ENCODE measurements around the gene MCAM. TPM values are rescaled to one million over a fixed set of nuclear protein-coding genes. Genes with fewer than 3 reads are reported as not detected.

The MCAM gene
- total RNA-seq, 1 experiment from 2014 or later, result 26.4 TPM

- TF ChIP-seq JAZF1 (CRISPR knock-in tag; IDR thresholded peaks at IDR 0.05), result no peak
- TF ChIP-seq ESRRA (CRISPR knock-in tag; IDR thresholded peaks at IDR 0.05; ENCODE audit: borderline replicate concordance), result peak; percentile 18; the same call in 1 of the 2 replicates
- ATAC-seq (no peak), DNase-seq (ENCODE audit: low spot score) (no peak)
- Mint-ChIP-seq H3K9me3 (no peaks in the 10 kb centered on the region), H3K4me3 (no peak overlapping the region), H3K4me1 (peaks cover 31% of the 10 kb centered on the region), H3K36me3 (no peaks in the 10 kb centered on the region; the same call in 1 of the 2 replicates), H3K27ac (no peak overlapping the region), H3K27me3 (ENCODE audit: low read depth) (peaks cover 74% of the 10 kb centered on the region)
- ChIA-PET CTCF (interaction anchor here (0.7 to 10.4 kb wide), 7 partner anchors 8 to 198 kb away, joined by 3 to 387 read pairs (median 88); partner anchors contain the start of genes MCAM, RNF26 and USP2), POLR2A (no interaction called here)
Measured at GRCh38 chr11:119342362-119343130, 25.6 kb upstream of the MCAM start.

- Mint-ChIP-seq H3K27ac (no peak overlapping the region), H3K27me3 (ENCODE audit: low read depth) (peaks cover 71% of the 10 kb centered on the region)
- CTCF ChIA-PET, result interaction anchor here (1.3 to 10.4 kb wide), 7 partner anchors 15 to 133 kb away, joined by 3 to 387 read pairs (median 88); partner anchors contain the start of genes MCAM, THY1 and USP2
Measured at GRCh38 chr11:119342023-119342300, 25.0 kb upstream of the MCAM start.

More at GRCh38 chr11:119342023-119342300, 25.0 kb upstream of the MCAM start:
- Mint-ChIP-seq H3K4me3 (no peak overlapping the region), H3K36me3 (no peaks in the 10 kb centered on the region; the same call in 1 of the 2 replicates), H3K9me3 (no peaks in the 10 kb centered on the region), H3K4me1 (peaks cover 37% of the 10 kb centered on the region)
- POLR2A ChIA-PET, result interaction anchor here (1.3 kb wide), 1 partner anchor 34 kb away, joined by 3 read pairs; no protein-coding TSS in a partner anchor
- no peak for TF ChIP-seq EMX1 (CRISPR knock-in tag; IDR thresholded peaks at IDR 0.05)
- no peak for TF ChIP-seq ZBTB21 (CRISPR knock-in tag; IDR thresholded peaks at IDR 0.05; ENCODE audit: borderline replicate concordance)
- TF ChIP-seq FOXK1 (CRISPR knock-in tag; IDR thresholded peaks at IDR 0.05), result no peak
- TF ChIP-seq FOXP1 (CRISPR knock-in tag; IDR thresholded peaks at IDR 0.05; ENCODE audit: borderline replicate concordance), result no peak
- no peak for TF ChIP-seq CREB1 (CRISPR knock-in tag; IDR thresholded peaks at IDR 0.05)
- TF ChIP-seq, protein P1, sequence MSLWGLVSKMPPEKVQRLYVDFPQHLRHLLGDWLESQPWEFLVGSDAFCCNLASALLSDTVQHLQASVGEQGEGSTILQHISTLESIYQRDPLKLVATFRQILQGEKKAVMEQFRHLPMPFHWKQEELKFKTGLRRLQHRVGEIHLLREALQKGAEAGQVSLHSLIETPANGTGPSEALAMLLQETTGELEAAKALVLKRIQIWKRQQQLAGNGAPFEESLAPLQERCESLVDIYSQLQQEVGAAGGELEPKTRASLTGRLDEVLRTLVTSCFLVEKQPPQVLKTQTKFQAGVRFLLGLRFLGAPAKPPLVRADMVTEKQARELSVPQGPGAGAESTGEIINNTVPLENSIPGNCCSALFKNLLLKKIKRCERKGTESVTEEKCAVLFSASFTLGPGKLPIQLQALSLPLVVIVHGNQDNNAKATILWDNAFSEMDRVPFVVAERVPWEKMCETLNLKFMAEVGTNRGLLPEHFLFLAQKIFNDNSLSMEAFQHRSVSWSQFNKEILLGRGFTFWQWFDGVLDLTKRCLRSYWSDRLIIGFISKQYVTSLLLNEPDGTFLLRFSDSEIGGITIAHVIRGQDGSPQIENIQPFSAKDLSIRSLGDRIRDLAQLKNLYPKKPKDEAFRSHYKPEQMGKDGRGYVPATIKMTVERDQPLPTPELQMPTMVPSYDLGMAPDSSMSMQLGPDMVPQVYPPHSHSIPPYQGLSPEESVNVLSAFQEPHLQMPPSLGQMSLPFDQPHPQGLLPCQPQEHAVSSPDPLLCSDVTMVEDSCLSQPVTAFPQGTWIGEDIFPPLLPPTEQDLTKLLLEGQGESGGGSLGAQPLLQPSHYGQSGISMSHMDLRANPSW (CRISPR knock-in tag; conservative IDR thresholded peaks at IDR 0.05; ENCODE audit: low read depth), result no peak
- TF ChIP-seq CBFB (CRISPR knock-in tag; IDR thresholded peaks at IDR 0.05; ENCODE audit: low read depth), result no peak
- TF ChIP-seq, protein P2, sequence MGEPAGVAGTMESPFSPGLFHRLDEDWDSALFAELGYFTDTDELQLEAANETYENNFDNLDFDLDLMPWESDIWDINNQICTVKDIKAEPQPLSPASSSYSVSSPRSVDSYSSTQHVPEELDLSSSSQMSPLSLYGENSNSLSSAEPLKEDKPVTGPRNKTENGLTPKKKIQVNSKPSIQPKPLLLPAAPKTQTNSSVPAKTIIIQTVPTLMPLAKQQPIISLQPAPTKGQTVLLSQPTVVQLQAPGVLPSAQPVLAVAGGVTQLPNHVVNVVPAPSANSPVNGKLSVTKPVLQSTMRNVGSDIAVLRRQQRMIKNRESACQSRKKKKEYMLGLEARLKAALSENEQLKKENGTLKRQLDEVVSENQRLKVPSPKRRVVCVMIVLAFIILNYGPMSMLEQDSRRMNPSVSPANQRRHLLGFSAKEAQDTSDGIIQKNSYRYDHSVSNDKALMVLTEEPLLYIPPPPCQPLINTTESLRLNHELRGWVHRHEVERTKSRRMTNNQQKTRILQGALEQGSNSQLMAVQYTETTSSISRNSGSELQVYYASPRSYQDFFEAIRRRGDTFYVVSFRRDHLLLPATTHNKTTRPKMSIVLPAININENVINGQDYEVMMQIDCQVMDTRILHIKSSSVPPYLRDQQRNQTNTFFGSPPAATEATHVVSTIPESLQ (CRISPR knock-in tag; IDR thresholded peaks at IDR 0.05), result no peak
- TF ChIP-seq ATF2 (CRISPR knock-in tag; IDR thresholded peaks at IDR 0.05; ENCODE audit: borderline replicate concordance, low read depth), result no peak
- TF ChIP-seq ATF3 (CRISPR knock-in tag; conservative IDR thresholded peaks at IDR 0.05), result no peak
- no peak for TF ChIP-seq NFE2L1 (CRISPR knock-in tag; IDR thresholded peaks at IDR 0.05)
- TF ChIP-seq NFYB (CRISPR knock-in tag; conservative IDR thresholded peaks at IDR 0.05; ENCODE audit: low read depth), result no peak
- TF ChIP-seq NR3C1 (CRISPR knock-in tag; conservative IDR thresholded peaks at IDR 0.05; ENCODE audit: low read depth), result no peak
- TF ChIP-seq JUN (CRISPR knock-in tag; IDR thresholded peaks at IDR 0.05), result no peak
- TF ChIP-seq CDX4 (CRISPR knock-in tag; IDR thresholded peaks at IDR 0.05; ENCODE audit: borderline replicate concordance), result no peak
- TF ChIP-seq TEAD4 (CRISPR knock-in tag; IDR thresholded peaks at IDR 0.05), result no peak
- no peak for TF ChIP-seq TCF7 (CRISPR knock-in tag; IDR thresholded peaks at IDR 0.05; ENCODE audit: low read depth)
- no peak for DNase-seq (ENCODE audit: low spot score)
- no peak for ATAC-seq

Data from WTC11 (cell line).